ENCODE results near the gene FRAS1.
"Not testable (repeated sequence)": the region's sequence is repeated elsewhere in the genome, so short reads cannot be mapped to it uniquely, and the experiment has no call there.

The FRAS1 gene

DNA sequence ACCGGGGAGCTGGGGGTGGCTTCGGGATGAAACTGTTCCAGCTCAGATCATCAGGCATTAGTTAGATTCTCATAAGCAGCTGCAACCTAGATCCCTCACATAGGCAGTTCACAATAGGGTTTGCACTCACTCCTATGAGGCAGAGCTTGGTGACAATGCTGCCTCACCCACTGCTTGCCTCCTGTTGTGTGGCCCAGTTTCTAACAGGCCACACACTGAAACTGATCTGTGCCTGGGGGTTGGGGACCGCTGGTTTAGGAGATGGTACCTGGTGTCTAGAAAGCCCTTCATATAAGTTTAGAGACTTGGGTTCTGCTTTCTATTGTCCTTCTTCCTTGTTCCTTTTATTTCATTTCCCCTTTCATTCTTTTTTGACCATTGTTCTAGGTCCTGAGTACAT, 234.2 kb downstream of the FRAS1 start:
- DNase-seq (ENCODE audit: low spot score), result no peak

DNA sequence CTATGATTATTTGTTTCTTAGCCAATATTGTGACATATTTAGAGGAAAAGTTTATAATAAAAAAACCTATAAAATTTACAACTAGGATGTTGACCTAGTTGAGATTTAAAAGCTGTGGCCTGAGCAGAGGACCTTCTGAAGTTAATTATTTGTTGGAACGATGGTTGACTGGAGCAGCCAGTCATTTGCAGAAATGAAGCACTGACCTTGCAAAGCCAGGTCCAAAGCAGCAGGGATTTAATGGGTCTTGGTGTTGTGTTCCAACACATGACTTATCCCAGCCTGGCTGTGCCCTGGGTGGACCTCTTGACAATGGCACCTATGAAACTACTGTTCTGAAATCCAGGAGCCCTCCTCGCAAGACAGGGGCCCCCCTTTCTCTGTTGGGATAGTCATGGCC, 235.2 kb downstream of the FRAS1 start:
- DNase-seq (ENCODE audit: low spot score), result no peak

DNA sequence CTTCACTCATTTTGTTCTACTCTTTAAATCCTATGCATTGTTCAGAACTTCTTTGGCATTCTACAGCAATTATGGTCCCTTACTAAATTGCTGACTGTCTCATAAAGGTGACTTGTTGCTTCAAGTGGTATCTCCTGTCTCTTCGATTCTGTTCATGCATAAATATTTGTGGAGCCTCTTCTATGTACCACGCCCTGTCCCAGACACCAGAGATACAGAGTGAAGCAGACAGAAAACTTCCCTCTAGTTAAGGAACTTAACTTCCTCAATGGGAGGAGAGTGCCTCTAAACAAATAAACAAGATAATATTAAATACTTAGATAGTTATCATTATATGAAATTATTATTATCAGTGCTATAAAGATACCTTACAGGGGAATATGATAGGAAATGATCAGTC, 235.7 kb downstream of the FRAS1 start:
- DNase-seq (ENCODE audit: low spot score), result no peak

DNA sequence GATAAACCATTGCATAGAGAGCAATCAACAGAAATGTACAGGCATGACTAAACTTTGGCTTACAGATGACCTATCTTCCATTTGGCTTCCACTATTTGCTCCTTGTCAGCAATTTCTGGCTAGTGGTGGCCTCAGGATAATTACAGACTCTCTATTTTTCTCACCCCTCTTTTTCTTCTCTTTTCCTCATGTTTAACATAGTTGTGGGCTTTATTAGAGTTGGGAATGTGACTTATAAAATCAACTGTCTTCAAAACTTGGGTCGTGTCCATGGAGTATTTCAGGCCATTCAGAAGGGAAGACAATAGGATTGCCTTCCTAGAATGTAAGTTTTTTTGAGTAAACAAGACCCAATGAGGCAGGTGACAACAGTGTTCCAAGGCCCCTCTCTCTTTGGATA, 236.2 kb downstream of the FRAS1 start:
- DNase-seq (ENCODE audit: low spot score), result no peak

DNA sequence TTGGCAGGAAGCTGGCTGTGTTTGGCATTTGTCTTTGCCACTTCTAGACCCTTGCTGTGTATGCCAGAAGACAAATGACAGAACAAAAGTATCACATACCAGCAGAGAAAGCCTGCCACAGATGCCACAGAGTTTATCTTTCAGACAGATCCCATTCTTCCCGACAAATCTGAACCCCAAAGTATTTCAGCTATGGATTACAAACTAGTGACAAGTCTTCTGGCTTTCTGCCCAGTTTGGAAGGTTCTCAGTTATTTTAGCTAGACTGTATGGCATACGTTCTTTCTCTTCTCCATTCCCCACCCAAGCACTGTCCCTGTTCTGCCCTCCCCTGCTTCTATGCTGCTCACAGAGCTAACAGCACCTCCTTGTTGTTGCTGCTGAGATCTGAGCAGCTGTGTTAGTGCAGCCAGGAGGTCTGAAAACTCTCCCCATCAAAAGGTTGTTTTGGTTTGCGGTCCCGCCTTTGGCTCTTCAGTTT, 236.7 kb downstream of the FRAS1 start:
- DNase-seq (ENCODE audit: low spot score), result no peak

DNA sequence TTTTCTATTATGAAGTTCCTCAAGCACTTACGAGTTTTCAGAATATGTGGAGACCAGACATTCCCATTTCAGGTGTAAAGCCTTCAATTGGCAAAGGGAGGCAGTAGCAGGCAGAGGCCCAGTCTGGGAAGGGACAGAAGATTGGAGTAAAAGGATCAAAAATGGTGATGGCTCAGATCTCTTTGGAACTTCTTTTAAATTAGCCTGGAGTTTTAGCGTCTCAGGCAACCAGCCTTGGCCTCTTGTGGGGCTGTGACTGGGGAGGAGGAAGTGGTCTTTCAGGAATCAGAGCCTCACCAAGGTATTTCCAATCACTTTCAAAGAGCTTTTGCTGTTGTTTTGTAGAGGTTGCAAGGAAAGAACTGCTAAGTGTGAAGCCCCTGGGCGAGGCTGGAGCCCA, 239.1 kb downstream of the FRAS1 start:
- no peak for DNase-seq (ENCODE audit: low spot score)

DNA sequence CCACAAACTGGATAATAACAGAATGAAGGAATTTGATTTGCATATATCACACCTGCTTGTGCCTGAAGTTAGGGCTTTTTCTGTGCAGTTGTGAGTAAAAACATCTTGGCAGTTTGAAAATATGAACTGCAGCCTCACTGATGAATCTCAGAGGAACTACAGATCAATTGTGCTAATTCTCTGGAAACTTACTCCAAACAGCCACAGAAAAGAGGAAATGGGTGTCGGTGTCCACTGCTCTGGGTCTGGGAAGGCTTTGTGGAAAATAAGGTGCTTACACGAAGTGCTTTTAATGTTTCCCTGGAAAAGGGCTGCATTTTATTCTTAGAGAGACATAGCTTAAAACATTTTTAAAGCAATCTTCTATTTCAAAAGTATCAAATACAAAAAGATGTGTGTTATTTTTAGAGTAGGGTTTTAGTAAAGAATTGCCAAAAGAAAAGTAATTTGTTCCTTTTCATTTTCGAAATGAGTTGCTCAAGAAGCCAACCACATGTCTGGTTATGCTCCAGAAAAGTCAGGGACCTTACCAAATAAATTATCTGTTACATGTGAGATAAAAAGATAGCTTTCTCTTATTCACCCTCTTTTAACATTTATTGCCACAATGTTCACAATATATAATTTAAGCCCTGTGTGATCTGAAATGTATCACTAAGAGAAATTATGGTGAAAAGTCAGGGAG, 240.1 kb downstream of the FRAS1 start:
- no peak for DNase-seq (ENCODE audit: low spot score)

DNA sequence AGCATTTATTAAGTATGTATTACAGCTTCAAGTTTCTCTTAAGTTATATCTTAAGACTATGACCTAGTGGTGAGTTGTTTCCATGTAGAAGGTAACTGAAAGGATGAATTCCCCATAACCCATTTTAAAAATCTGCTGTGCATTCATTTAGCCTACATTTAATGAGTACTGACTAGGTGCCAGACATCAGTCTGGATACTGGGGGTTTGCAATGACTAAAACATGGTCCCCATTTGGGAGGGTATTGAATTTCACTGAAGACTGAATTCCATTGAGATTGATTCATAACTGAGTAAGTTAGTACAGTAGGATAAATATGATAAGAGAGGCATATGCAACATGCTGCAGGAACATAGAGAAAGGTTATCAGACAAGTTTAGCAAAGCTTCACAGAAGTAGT, 241.5 kb downstream of the FRAS1 start:
- DNase-seq (ENCODE audit: low spot score), result no peak

DNA sequence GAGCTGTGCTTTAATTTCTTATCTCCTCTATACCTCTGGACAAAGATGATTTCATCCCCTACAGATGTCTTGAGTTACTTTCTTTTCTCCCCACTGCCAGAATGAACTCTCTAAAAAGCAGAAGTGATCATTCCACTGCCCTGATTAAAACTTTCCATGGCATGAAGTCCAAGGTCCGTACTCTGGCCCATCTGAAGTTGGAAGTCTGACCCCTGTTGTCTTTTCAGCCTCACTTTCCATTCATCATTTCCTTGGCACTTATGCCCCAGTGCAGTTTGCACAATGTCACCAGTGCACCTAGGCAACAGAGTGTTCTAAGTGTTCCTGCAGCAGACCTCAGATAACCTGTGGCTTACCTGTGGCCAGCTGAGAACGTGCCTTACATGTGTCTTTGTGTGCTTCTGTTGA, 242.4 kb downstream of the FRAS1 start:
- DNase-seq (ENCODE audit: low spot score), result no peak

DNA sequence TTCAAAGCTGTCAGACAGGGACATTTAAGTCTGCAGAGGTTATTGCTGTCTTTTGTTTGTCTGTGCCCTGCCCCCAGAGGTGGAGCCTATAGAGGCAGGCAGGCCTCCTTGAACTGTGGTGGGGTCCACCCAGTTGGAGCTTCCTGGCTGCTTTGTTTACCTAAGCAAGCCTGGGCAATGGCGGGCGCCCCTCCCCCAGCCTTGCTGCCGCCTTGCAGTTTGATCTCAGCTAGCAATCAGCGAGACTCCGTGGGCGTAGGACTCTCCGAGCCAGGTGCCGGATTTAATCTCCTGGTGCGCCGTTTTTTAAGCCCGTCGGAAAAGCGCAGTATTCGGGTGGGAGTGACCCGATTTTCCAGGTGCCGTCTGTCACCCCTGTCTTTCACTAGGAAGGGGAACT, 250.1 kb downstream of the FRAS1 start:
- not testable (repeated sequence) for DNase-seq (ENCODE audit: low spot score)

DNA sequence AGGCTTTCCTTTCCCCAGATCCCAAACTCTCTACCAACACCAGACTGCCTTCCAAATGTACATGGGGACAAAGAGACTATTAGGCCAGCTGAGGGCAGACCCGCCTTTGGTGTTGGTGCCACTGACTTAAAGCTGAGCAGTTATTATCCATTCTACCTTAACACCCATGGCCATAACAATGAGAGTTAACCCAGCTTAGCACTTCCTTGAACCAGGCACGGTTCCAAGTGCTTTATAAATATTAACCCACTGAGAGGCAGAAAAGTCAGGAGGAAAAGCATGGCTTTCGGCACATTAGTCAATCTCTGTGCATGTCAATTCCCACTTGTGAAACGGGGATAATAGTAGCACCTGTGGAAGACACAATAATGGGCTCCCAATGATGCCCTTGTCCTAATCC, 251.4 kb downstream of the FRAS1 start:
- no peak for DNase-seq (ENCODE audit: low spot score)

DNA sequence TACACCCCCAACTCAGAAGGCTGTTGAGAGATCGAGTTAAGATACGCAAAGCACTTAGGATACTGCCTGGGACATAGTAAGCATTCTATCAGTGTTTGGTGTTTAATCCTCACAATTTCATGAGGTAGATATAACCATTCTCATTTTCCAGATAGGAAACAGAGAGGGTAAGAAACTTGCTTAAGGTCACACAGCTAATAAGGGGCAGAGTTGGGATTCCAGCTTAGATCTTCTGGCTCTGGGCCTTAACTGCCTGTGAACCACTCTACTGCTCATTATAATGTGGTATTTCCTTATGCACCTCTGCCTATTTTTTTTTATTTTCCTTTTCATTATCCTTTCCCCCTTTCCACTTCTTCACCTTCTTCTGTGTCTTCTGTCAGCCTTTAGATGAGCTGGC, 252.2 kb downstream of the FRAS1 start:
- no peak for DNase-seq (ENCODE audit: low spot score)

DNA sequence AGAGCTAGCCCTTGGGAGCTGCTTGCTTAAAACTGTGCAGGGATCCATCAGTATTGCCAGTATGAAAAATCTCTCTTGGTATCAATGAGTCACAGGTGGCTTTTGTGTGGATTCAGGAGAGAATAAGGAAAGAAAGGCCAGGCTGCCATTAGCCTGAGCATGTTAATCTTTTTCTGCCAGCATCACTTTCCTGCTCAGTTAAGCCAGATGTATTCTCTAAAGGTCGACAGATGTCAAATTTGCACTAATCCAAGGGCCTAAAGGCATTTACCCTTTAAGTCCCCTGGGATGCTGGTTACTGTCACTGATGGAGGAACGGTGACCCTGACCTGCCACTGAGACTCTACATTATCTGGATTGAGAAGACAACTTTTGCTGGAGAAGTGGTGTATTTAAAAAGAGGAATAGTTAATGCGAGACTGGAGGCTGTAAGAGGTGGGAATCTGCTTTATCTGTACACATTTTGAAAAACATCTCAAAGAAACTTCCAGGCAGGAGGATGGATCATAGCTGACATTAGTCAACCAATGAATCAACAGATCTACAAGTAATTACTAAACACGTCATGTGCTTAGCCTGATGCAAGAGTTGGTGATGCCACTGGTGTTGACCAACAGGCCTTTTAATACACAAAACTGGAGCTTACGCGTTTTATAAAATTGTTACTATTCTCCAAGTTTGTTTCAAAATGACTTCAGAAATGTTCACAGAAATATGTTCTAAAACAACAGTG, 253.1 kb downstream of the FRAS1 start:
- no peak for DNase-seq (ENCODE audit: low spot score)

DNA sequence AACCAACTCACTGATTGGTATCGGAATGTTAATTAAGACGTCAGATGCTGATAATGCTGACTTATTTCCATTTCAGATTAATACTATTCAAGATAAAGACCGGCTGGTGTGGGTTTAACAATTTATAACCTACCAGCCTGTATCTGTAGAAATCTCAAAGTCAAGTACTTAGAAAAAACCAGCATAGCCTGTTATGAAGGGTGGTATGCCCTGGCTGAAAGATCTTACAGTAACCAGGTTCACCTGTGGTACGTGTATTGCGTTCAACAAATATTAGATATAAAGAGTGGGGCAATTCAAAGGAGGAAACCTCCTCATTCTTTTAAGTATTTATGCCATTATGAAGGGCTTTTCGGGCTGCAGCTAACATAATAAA, 253.6 kb downstream of the FRAS1 start:
- no peak for DNase-seq (ENCODE audit: low spot score)

DNA sequence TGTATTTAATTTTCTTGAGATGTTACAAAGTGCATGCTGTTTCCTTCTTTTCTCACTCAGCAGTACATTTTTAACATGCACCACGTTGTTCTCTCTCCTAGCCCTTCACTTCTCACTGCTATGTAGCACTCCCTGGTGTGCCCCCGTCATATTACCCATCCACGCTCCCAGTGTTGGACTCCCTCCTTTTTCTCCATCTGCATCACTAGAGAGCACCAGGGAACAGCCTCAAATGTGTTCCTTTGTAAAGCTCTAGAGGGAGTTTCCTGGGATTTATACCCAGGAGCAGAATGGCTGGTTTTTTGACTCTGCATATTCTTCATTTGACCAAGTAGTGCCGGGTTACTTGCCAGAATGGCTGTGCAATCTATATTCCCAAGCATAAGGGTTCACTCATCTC, 254.2 kb downstream of the FRAS1 start:
- no peak for DNase-seq (ENCODE audit: low spot score)

DNA sequence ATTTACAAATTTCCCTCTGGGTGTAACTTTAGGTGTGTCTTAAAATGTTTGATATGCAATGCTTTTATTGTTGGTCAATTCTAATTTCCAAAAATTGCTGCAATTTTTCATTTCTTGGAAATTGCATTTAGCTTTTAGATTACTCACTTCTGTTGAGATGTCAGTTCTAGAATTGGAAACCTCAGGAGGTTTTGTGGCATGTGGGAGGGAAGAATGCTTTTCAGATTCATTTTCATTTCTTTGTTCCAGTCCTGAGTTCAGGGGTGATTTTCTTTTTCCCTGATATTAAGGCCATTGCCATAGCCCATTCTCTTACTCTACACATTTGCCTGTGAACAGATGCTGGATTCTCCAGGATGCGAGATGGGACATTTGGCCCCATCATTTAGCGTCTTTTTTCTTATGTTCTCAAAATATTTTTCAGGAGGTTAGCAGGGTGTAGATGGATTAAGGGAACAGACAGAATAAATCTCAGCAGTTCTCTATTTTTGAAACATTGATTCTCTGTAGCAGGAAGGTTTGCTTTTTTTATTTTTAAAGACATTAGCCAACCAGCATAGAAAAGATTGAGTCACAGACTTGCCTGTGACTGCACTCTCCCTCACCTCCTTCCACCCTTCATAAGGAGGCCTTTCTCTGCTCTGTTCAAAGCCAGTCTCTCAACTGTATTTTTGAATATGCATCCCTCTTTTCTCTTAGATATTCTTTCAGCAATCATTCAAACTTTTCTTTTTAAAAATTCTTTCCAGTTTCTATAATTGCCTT, 256.0 kb downstream of the FRAS1 start:
- DNase-seq (ENCODE audit: low spot score), result no peak

DNA sequence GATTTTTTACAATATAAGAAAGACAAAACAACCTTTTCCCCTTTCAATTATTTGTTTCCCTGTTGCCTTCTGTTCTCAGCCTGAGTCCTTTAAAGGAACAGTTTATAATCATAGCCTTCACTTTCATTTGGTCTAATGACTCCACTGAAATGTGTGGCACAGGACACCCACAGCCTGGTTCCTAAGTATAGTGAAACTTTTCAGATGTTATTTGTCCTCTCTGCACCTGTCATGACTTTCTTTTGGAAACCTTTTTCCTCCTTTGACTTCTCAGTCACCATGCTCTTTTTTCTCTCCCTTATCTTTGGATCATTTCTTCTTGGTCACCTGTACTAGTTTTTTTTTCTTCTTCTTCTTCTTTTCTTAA, 256.6 kb downstream of the FRAS1 start:
- no peak for DNase-seq (ENCODE audit: low spot score)

DNA sequence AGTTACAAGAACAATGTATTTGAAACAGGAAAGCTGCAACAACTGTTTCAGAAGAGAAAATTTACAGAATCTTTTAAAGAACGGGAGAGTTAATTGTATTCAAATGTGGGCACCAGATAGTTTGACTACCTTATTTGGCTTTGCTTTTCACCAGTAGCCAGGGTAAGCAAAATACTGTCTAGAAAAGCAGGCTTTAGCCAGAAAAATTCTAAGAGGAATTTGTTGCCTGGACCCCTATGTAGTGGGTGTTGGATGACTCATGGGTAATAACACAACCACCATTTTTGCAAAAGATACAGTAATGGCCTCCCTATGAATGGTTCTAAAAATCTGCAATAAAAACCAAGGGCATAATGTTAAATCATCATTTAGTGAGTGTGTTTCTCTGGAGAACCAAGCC, 261.0 kb downstream of the FRAS1 start:
- no peak for DNase-seq (ENCODE audit: low spot score)

DNA sequence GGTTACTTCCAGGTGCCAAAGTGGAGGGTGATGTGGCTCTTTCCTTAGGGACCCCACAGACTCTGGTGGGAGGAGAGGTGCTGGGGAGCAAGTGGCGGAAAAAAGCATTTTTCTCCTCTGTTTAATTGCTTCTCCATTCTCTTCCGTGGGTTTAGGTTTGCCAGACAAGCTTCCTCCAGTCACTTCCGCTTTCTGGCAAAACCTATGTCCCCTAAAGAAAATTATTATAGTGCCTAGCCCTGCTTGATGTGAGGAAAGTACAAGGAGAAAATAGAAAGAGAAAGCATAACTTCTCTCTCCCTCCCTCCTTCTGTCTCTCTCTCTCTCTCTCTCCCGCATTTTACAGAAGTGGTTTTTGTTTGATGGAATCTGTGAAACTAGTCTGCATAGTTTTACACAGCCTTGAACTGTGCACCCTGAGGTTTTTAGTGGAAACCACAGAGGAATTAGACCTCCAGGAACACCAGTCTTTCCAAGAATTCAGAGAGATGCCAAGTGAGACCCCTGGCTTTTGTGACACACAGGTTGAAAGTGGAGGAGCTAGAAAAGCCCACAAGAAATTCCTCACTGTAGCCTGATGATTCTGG, 263.3 kb downstream of the FRAS1 start:
- DNase-seq (ENCODE audit: low spot score), result no peak

DNA sequence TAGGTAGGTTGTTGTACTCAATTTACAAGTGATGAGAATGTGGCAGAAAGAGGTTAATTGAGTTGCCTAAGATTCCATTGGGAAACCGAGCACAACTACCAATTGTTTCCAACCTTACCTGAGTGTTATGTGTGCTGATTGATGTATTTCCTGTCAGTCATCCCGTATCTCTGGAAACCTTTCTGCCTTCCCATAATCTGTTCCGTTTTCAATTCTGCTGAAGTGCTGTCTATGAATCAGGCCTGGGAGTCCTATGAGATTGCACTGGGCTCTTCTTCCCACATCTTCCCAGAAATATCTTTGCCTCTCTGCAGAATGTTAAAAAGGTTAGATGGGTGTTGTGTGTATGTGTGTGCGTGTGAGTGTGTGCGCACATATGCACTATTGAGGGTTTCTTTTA, 264.9 kb downstream of the FRAS1 start:
- DNase-seq (ENCODE audit: low spot score), result no peak

DNA sequence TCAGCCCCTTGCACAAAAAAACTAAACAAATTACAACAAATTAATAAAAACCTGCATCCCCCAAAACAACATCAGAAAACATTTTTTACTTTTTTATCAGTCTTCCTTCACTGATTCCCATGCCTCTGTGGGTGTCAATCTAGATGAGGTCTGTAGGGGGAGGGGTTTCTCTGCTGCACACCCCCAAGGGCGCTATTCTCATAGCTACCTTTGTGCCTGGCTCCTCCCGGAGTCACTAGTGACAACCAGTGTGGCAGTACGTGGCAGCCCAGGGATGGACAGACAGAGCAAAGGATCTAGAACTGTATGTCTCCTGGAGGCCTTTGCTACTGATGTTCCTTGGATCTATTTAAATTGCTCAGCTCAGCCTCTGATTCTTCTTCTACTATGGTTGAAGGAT, 266.3 kb downstream of the FRAS1 start:
- no peak for DNase-seq (ENCODE audit: low spot score)

DNA sequence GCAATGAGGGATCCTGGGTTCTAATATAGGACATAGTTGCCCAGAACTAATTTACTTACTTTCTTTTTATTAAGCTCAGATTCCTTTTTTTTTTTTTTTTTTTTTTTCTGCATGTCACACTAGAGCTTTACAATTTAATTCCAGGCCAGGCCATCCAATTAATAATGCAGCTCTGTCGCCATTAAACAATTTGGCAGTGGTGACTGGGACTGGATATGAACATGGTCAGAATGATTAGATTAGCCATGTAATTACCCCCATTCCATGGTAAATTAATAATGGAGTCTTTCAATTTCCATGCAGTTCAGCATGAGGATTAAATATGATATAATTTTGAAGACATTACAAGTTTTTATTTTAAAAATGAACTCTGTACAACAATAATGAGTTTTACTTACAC, 267.5 kb downstream of the FRAS1 start:
- DNase-seq (ENCODE audit: low spot score), result no peak
